CD8-positive, alpha-beta memory T cell (primary cell): Measurements from ENCODE around the gene KIAA1614. TPM values are rescaled to one million over a fixed set of nuclear protein-coding genes. Genes with fewer than 3 reads are reported as not detected.

Source experiments
- CTCF ChIA-PET: fragments of 350-600 bp; sonication (Branson Sonifier 250); formaldehyde crosslinking; loops from one replicate; lab custom pipeline; 2021; ENCODE audit warnings: antibody characterized with exemption; lab: Charles Lee
- POLR2A ChIA-PET: fragments of 350-600 bp; sonication (Branson Sonifier 250); formaldehyde crosslinking; loops from one replicate; lab custom pipeline; 2021; ENCODE audit warnings: antibody characterized with exemption; lab: Charles Lee
- DNase-seq, 5 donors: peaks; one replicate each; pipeline versions ENCODE4 v3.0.0 to v3.0.0-alpha.2; 2020 to 2022; ENCODE audit warnings: mixed read lengths in 1 of 5
- H3K27ac ChIP-seq: one replicate; pipeline ENCODE4 v1.7.0; 2013; ENCODE audit warnings: low read depth, mild to moderate bottlenecking, low read length, moderate library complexity
- H3K27me3 ChIP-seq: 2 replicates; pipeline ENCODE4 v1.7.0; 2013; ENCODE audit warnings: low read length, mild to moderate bottlenecking; ENCODE audit not compliant: insufficient read depth, poor library complexity, severe bottlenecking
- H3K36me3 ChIP-seq: 2 replicates; pipeline ENCODE4 v1.7.0; 2013; ENCODE audit warnings: mild to moderate bottlenecking, low read length, moderate library complexity; ENCODE audit not compliant: insufficient read depth
- H3K4me1 ChIP-seq: 2 replicates; pipeline ENCODE4 v1.7.0; 2013; ENCODE audit warnings: mild to moderate bottlenecking, low read length, moderate library complexity; ENCODE audit not compliant: insufficient read depth
- H3K4me3 ChIP-seq: 2 replicates; pipeline ENCODE4 v1.7.0; 2013; ENCODE audit warnings: mild to moderate bottlenecking, low read length
- H3K9me3 ChIP-seq: 2 replicates; pipeline ENCODE4 v1.7.0; 2013; ENCODE audit warnings: mild to moderate bottlenecking, low read length
- H3K27ac Mint-ChIP-seq, 8 donors: one replicate each; pipeline ENCODE4 v1.8.0; 2020 to 2021; ENCODE audit warnings: mixed read lengths in 8 of 8, mild to moderate bottlenecking in 6 of 8, inconsistent platforms in 3 of 8, moderate library complexity in 3 of 8
- H3K27me3 Mint-ChIP-seq, 2 donors: one replicate each; pipeline ENCODE4 v1.8.0; 2020 to 2021; ENCODE audit warnings: mixed read lengths in 2 of 2, mild to moderate bottlenecking in 1 of 2, moderate library complexity in 1 of 2
- H3K36me3 Mint-ChIP-seq, 3 donors: one replicate each; pipeline ENCODE4 v1.8.0; 2020 to 2021; ENCODE audit warnings: mixed read lengths in 3 of 3, inconsistent platforms in 1 of 3, mild to moderate bottlenecking in 1 of 3
- H3K4me1 Mint-ChIP-seq, 3 donors: one replicate each; pipeline ENCODE4 v1.8.0; 2020 to 2021; ENCODE audit warnings: mixed read lengths in 3 of 3, inconsistent platforms in 1 of 3, mild to moderate bottlenecking in 1 of 3
- H3K4me3 Mint-ChIP-seq, 7 donors: one replicate each; pipeline ENCODE4 v1.8.0; 2020 to 2021; ENCODE audit warnings: mixed read lengths in 7 of 7, mild to moderate bottlenecking in 6 of 7, moderate library complexity in 4 of 7, inconsistent platforms in 2 of 7
- H3K9me3 Mint-ChIP-seq, 5 donors: one replicate each; pipeline ENCODE4 v1.8.0; 2020 to 2022; ENCODE audit warnings: mixed read lengths in 5 of 5, mild to moderate bottlenecking in 3 of 5, moderate library complexity in 2 of 5, inconsistent platforms in 1 of 5
- polyA plus RNA-seq: library from polyadenylated mRNA; unstranded; fragments of 300-500 nt; fragmentation: Illumina TruSeq; gene quantifications from one replicate; pipeline ENCODE4 v1.2.3, GENCODE V29; 2021
- total RNA-seq, 2 experiments: library from RNA; stranded (reverse); gene quantifications; one replicate each; pipeline ENCODE4 v1.2.3, GENCODE V29; 2021

Gene KIAA1614
- total and polyA plus RNA-seq, 3 experiments from 2014 or later: 0.10 to 0.49 (median 0.22) TPM

- POLR2A ChIA-PET: no interaction called here
- Histone ChIP-seq H3K9me3 (no peaks in the 10 kb centered on the region), H3K4me1 (no peaks in the 10 kb centered on the region), H3K27me3 (no peaks in the 10 kb centered on the region), H3K36me3 (no peaks in the 10 kb centered on the region), H3K27ac (no peak overlapping the region), H3K4me3 (no peak overlapping the region)
- H3K4me1 Mint-ChIP-seq: no peaks in the 10 kb centered on the region
- peaks cover 0 to 2% (median 0%) of the 10 kb centered on the region in 3 donors for H3K36me3 Mint-ChIP-seq
- H3K27me3 Mint-ChIP-seq: peaks cover 2 to 4% of the 10 kb centered on the region in 2 donors
- H3K9me3 Mint-ChIP-seq: no peaks in the 10 kb centered on the region
- no peak overlapping the region for H3K4me3 Mint-ChIP-seq
- CTCF ChIA-PET: no interaction called here
- no peak overlapping the region for H3K27ac Mint-ChIP-seq
- no peak for DNase-seq
Observed at GRCh38 chr1:180902541-180902940, 10.2 kb upstream of the KIAA1614 start.

GRCh38 chr1:180905927-180906326 lies 6.8 kb upstream of the KIAA1614 start:
- no peaks in the 10 kb centered on the region for H3K27me3 ChIP-seq
- no peak overlapping the region for H3K27ac ChIP-seq
- H3K36me3 ChIP-seq: no peaks in the 10 kb centered on the region
- ChIA-PET CTCF (no interaction called here), POLR2A (no interaction called here)
- H3K27ac Mint-ChIP-seq: no peak overlapping the region
- H3K36me3 Mint-ChIP-seq: no peaks in the 10 kb centered on the region
- no peak overlapping the region for H3K4me3 Mint-ChIP-seq
- peaks cover 5 to 14% (median 7%) of the 10 kb centered on the region in 3 donors for H3K4me1 Mint-ChIP-seq
- H3K4me3 ChIP-seq: no peak overlapping the region
- H3K27me3 Mint-ChIP-seq: peaks cover 4 to 21% of the 10 kb centered on the region in 2 donors
- no peaks in the 10 kb centered on the region for H3K9me3 Mint-ChIP-seq
- no peaks in the 10 kb centered on the region for H3K9me3 ChIP-seq
- no peaks in the 10 kb centered on the region for H3K4me1 ChIP-seq
- no peak for DNase-seq

GRCh38 chr1:180906511-180906910 lies 6.2 kb upstream of the KIAA1614 start:
- Histone ChIP-seq H3K4me3 (no peak overlapping the region), H3K9me3 (no peaks in the 10 kb centered on the region), H3K27me3 (no peaks in the 10 kb centered on the region), H3K27ac (no peak overlapping the region), H3K4me1 (no peaks in the 10 kb centered on the region), H3K36me3 (no peaks in the 10 kb centered on the region)
- Mint-ChIP-seq H3K4me3 (no peak overlapping the region), H3K4me1 (peaks cover 7 to 16% (median 9%) of the 10 kb centered on the region in 3 donors), H3K36me3 (no peaks in the 10 kb centered on the region), H3K27me3 (peaks cover 7 to 26% of the 10 kb centered on the region in 2 donors), H3K9me3 (no peaks in the 10 kb centered on the region), H3K27ac (no peak overlapping the region)
- ChIA-PET CTCF (no interaction called here), POLR2A (no interaction called here)
- DNase-seq: no peak

GRCh38 chr1:180907313-180908055 lies 5.2 kb upstream of the KIAA1614 start:
- H3K27ac ChIP-seq: no peak overlapping the region
- H3K4me1 ChIP-seq: no peaks in the 10 kb centered on the region
- Mint-ChIP-seq H3K4me3 (no peak overlapping the region), H3K36me3 (no peaks in the 10 kb centered on the region), H3K27me3 (peaks cover 11 to 31% of the 10 kb centered on the region in 2 donors), H3K4me1 (peaks cover 7 to 19% (median 15%) of the 10 kb centered on the region in 3 donors), H3K9me3 (no peaks in the 10 kb centered on the region), H3K27ac (no peak overlapping the region)
- ChIA-PET POLR2A (no interaction called here), CTCF (no interaction called here)
- DNase-seq: no peak
- H3K27me3 ChIP-seq: peaks cover 3% of the 10 kb centered on the region
- H3K4me3 ChIP-seq: no peak overlapping the region
- H3K9me3 ChIP-seq: no peaks in the 10 kb centered on the region
- no peaks in the 10 kb centered on the region for H3K36me3 ChIP-seq

- POLR2A ChIA-PET: no interaction called here
- Mint-ChIP-seq H3K4me3 (no peak overlapping the region), H3K36me3 (no peaks in the 10 kb centered on the region), H3K27ac (peak overlapping the region in 1 of 8 donors; percentile 9), H3K9me3 (no peaks in the 10 kb centered on the region), H3K27me3 (peaks cover 11 to 31% of the 10 kb centered on the region in 2 donors), H3K4me1 (peaks cover 7 to 19% (median 15%) of the 10 kb centered on the region in 3 donors)
- Histone ChIP-seq H3K9me3 (no peaks in the 10 kb centered on the region), H3K4me1 (no peaks in the 10 kb centered on the region), H3K4me3 (no peak overlapping the region), H3K27ac (no peak overlapping the region), H3K27me3 (peaks cover 3% of the 10 kb centered on the region), H3K36me3 (no peaks in the 10 kb centered on the region)
- CTCF ChIA-PET: no interaction called here
- DNase-seq: no peak
Observed at GRCh38 chr1:180908074-180908765, 4.5 kb upstream of the KIAA1614 start.

GRCh38 chr1:180909005-180909414 lies 3.7 kb upstream of the KIAA1614 start:
- peak overlapping the region in 3 of 7 donors; percentile 11 to 34 (median 25) for H3K4me3 Mint-ChIP-seq
- Histone ChIP-seq H3K4me3 (no peak overlapping the region), H3K27me3 (peaks cover 3% of the 10 kb centered on the region), H3K4me1 (no peaks in the 10 kb centered on the region), H3K36me3 (no peaks in the 10 kb centered on the region), H3K27ac (no peak overlapping the region), H3K9me3 (no peaks in the 10 kb centered on the region)
- H3K27me3 Mint-ChIP-seq: peaks cover 11 to 38% of the 10 kb centered on the region in 2 donors
- peaks cover 7 to 25% (median 23%) of the 10 kb centered on the region in 3 donors for H3K4me1 Mint-ChIP-seq
- no peak overlapping the region for H3K27ac Mint-ChIP-seq
- DNase-seq: no peak
- ChIA-PET POLR2A (no interaction called here), CTCF (no interaction called here)
- H3K36me3 Mint-ChIP-seq: no peaks in the 10 kb centered on the region
- H3K9me3 Mint-ChIP-seq: no peaks in the 10 kb centered on the region

- DNase-seq: no peak
- Mint-ChIP-seq H3K4me3 (no peak overlapping the region), H3K4me1 (peaks cover 7 to 26% (median 24%) of the 10 kb centered on the region in 3 donors), H3K27ac (peak overlapping the region in 1 of 8 donors; percentile 31), H3K27me3 (peaks cover 11 to 41% of the 10 kb centered on the region in 2 donors), H3K9me3 (no peaks in the 10 kb centered on the region), H3K36me3 (no peaks in the 10 kb centered on the region)
- ChIA-PET POLR2A (no interaction called here), CTCF (no interaction called here)
- Histone ChIP-seq H3K4me3 (no peak overlapping the region), H3K27ac (no peak overlapping the region), H3K27me3 (peaks cover 3% of the 10 kb centered on the region), H3K9me3 (no peaks in the 10 kb centered on the region), H3K4me1 (no peaks in the 10 kb centered on the region), H3K36me3 (no peaks in the 10 kb centered on the region)
Observed at GRCh38 chr1:180909462-180909976, 3.2 kb upstream of the KIAA1614 start.

- Histone ChIP-seq H3K27me3 (peaks cover 3% of the 10 kb centered on the region), H3K4me3 (no peak overlapping the region), H3K4me1 (no peaks in the 10 kb centered on the region), H3K36me3 (no peaks in the 10 kb centered on the region), H3K27ac (no peak overlapping the region), H3K9me3 (no peaks in the 10 kb centered on the region)
- ChIA-PET CTCF (no interaction called here), POLR2A (no interaction called here)
- peak overlapping the region in 3 of 7 donors; percentile 19 to 54 (median 22) for H3K4me3 Mint-ChIP-seq
- DNase-seq: no peak
- H3K9me3 Mint-ChIP-seq: no peaks in the 10 kb centered on the region
- H3K4me1 Mint-ChIP-seq: peaks cover 7 to 26% (median 24%) of the 10 kb centered on the region in 3 donors
- H3K27ac Mint-ChIP-seq: no peak overlapping the region
- peaks cover 17 to 49% of the 10 kb centered on the region in 2 donors for H3K27me3 Mint-ChIP-seq
- no peaks in the 10 kb centered on the region for H3K36me3 Mint-ChIP-seq
Observed at GRCh38 chr1:180911640-180912191, 981 bp upstream of the KIAA1614 start.
